Thyroid gland (tissue), 4 donors: ENCODE results near the gene TMEM144. TPM values are rescaled to one million over a fixed set of nuclear protein-coding genes. Genes with fewer than 3 reads are reported as not detected.

Experiments
- DNase-seq, 2 donors: peaks; one replicate each; pipeline ENCODE4 v3.0.0-alpha.2; 2019
- H3K27ac ChIP-seq, 3 donors: fragments of 200-600 bp; sonication (generic); 1 replicate in 2 of 3; 2 replicates in 1 of 3; pipeline ENCODE4 v1.5.1; 2016 to 2019; ENCODE audit warnings: mild to moderate bottlenecking in 1 of 3, moderate library complexity in 1 of 3
- H3K27me3 ChIP-seq: fragments of 200-600 bp; sonication (generic); one replicate; pipeline ENCODE4 v1.5.1; 2019
- H3K36me3 ChIP-seq, 2 donors: fragments of 200-600 bp; sonication (generic); one replicate each; pipeline ENCODE4 v1.5.1; 2016 to 2019
- H3K4me1 ChIP-seq, 2 donors: fragments of 200-600 bp; sonication (generic); one replicate each; pipeline ENCODE4 v1.5.1; 2017 to 2019
- H3K4me3 ChIP-seq, 3 donors: fragments of 200-600 bp; sonication (generic); replicated peaks in 1 of 3; 1 replicate in 2 of 3; 2 replicates in 1 of 3; pipeline ENCODE4 v1.5.1; 2016; ENCODE audit warnings: mild to moderate bottlenecking in 1 of 3
- H3K9me3 ChIP-seq: fragments of 200-600 bp; sonication (generic); one replicate; pipeline ENCODE4 v1.5.1; 2017
- CTCF ChIP-seq, 6 experiments: fragments of 200-600 bp in 3 of 6; fragments of 450-650 bp in 3 of 6; sonication (generic) in 3 of 6; IDR thresholded peaks; one replicate each; pipeline ENCODE4 v1.5.1; 2016 to 2019; ENCODE audit warnings: antibody characterized with exemption in 6 of 6, mild to moderate bottlenecking in 2 of 6, inconsistent platforms in 1 of 6, moderate library complexity in 1 of 6
- POLR2A ChIP-seq, 2 donors: fragments of 450-650 bp; IDR thresholded peaks; one replicate each; pipeline ENCODE4 v1.6.1; 2017; ENCODE audit warnings: antibody characterized with exemption in 2 of 2, mild to moderate bottlenecking in 2 of 2, moderate library complexity in 1 of 2
- WGBS, 2 donors: methylation state at CpG; one replicate each; pipeline ENCODE4 v1.1.5; 2017; 5-methylcytosine and 5-hydroxymethylcytosine counted together
- intact Hi-C: fragments of 100-400 bp; cut with DNase I; formaldehyde crosslinking; loops from one replicate; pipeline ENCODE4 v1.15.1; 2023
- total RNA-seq, 4 donors: library from RNA; depleted of rRNA; stranded (reverse); fragments of >200 nt; gene quantifications; one replicate each; pipeline ENCODE4 v1.2.3, GENCODE V29; 2016

The TMEM144 gene
- total RNA-seq, 4 donors from 2014 or later: 22.1 to 34.9 (median 29.6) TPM

- DNase-seq: no peak
- Histone ChIP-seq H3K36me3 (no peaks in the 10 kb centered on the region), H3K4me1 (peaks cover 5% of the 10 kb centered on the region in 2 donors), H3K4me3 (peak overlapping the region in 1 of 3 donors; percentile 18), H3K9me3 (no peaks in the 10 kb centered on the region), H3K27me3 (no peaks in the 10 kb centered on the region), H3K27ac (peak overlapping the region; percentile 33 to 57 (median 56))
- TF ChIP-seq POLR2A (IDR thresholded peaks at IDR 0.05) (no peak), CTCF (IDR thresholded peaks at IDR 0.05) (peak in 3 of 6 experiments; percentile 13 to 33 (median 16))
- intact Hi-C loops: no loop called here
- 75 to 77% methylated on average over 22 to 31 of the region's 42 CpGs for WGBS, 2 donors
Observed at GRCh38 chr4:158170691-158171561, 39.4 kb upstream of the TMEM144 start.

GRCh38 chr4:158172261-158173258 is 37.7 kb upstream of the TMEM144 start, which contains the start of gene GASK1B:
GASK1B (minus strand) TSS chr4:158173025; CDS start chr4:158171375, 1,650 bp downstream.
- peaks cover 11 to 19% of the 10 kb centered on the region in 2 donors for H3K4me1 ChIP-seq
- H3K4me3 ChIP-seq: peak within 1 kb of the TSS in 2 of 3 donors; percentile 3 to 5
- peak; percentile 29 to 35 for DNase-seq
- no peaks in the 10 kb centered on the region for H3K27me3 ChIP-seq
- no peaks in the 10 kb centered on the region for H3K9me3 ChIP-seq
- peak within 1 kb of the TSS in 2 of 3 donors; percentile 56 for H3K27ac ChIP-seq
- WGBS, 2 donors: 18% methylated on average over 12 of the region's 12 CpGs
- TF ChIP-seq POLR2A (IDR thresholded peaks at IDR 0.05) (no peak), CTCF (IDR thresholded peaks at IDR 0.05) (peak in 5 of 6 experiments; percentile 17 to 53 (median 48))
- no peaks in the 10 kb centered on the region for H3K36me3 ChIP-seq
- intact Hi-C loops: no loop called here

- H3K27ac ChIP-seq: peak overlapping the region; percentile 50 to 83 (median 78)
- H3K4me1 ChIP-seq: peaks cover 11 to 20% of the 10 kb centered on the region in 2 donors
- H3K9me3 ChIP-seq: no peaks in the 10 kb centered on the region
- no peaks in the 10 kb centered on the region for H3K36me3 ChIP-seq
- H3K4me3 ChIP-seq: no peak overlapping the region
- no peaks in the 10 kb centered on the region for H3K27me3 ChIP-seq
- intact Hi-C loops: no loop called here
- peak; percentile 92 to 95 for DNase-seq
- 50 to 62% methylated on average over 2 of the region's 2 CpGs for WGBS, 2 donors
- no peak for TF ChIP-seq CTCF (IDR thresholded peaks at IDR 0.05)
- TF ChIP-seq POLR2A (IDR thresholded peaks at IDR 0.05): peak in 1 of 2 donors; percentile 9
Observed at GRCh38 chr4:158176108-158176507, 34.2 kb upstream of the TMEM144 start.

GRCh38 chr4:158176776-158177175 is 33.5 kb upstream of the TMEM144 start:
- peak overlapping the region; percentile 50 to 83 (median 78) for H3K27ac ChIP-seq
- peaks cover 11 to 20% of the 10 kb centered on the region in 2 donors for H3K4me1 ChIP-seq
- H3K27me3 ChIP-seq: no peaks in the 10 kb centered on the region
- DNase-seq: no peak
- TF ChIP-seq CTCF (IDR thresholded peaks at IDR 0.05) (peak in 1 of 6 experiments; percentile 5), POLR2A (IDR thresholded peaks at IDR 0.05) (no peak)
- no peaks in the 10 kb centered on the region for H3K9me3 ChIP-seq
- no peak overlapping the region for H3K4me3 ChIP-seq
- H3K36me3 ChIP-seq: no peaks in the 10 kb centered on the region
- intact Hi-C loops: no loop called here
